T follicular helper cell (primary cell): ENCODE measurements around the gene TUBA4A.
"Not testable (repeated sequence)": the region's sequence is repeated elsewhere in the genome, so short reads cannot be mapped to it uniquely, and the experiment has no call there.

ENCODE experiments used
- DNase-seq: peaks from one replicate; pipeline ENCODE4 v3.0.0-alpha.2; 2020; ENCODE audit warnings: low read depth

The TUBA4A gene

DNA sequence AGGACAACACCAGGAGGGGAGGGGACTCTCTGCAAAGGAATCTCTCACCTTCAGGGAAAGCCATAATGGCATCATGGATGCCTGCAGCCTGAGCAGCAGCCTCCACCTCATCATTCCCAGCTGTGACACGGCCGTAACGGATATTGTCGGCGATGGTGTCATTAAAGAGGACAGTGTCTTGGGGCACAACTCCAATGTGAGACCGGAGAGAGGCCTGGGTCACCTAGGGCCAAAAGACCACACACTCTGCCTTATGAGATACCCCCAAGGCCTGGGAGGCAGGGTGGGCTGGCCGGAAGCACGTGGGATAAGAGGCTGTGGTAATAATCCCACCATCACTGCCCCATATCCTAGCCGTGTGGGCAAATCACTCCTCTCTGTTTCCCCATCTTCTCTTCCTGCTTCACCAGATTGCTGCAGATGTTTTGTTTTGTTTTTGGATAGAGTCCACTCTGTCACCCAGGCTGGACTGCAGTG lies 42.8 kb downstream of the TUBA4A start:
- DNase-seq = no peak

DNA sequence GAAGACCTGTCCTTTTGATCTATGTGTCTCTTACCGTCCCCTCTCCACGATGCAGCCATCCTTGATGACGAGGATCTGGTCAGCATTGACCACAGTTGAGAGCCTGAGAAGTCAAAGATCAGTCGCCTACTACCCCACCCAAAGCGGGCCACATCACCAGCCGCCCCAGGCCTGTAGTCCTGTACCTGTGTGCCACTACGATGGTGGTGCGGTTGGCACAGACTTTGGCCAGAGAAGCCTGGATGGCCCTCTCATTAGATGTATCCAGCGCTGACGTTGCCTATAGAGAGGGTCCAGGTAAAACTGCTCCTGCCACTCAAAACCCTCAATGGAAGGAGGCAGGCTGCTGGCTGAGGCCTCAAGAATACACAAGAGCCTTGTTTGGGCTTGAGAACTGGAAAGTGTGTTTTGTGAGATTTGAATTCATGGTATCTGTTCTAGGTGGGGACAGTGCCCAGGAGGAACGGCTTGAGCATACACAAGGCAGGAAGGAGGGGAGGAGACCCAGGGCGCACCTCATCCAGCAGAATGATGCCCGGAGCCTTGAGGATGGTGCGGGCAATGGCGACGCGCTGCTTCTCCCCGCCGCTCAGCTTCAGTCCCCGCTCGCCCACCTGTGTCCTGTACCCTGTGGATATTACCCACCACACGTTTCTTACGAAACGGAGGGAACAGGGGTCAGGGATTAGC lies 43.4 kb downstream of the TUBA4A start:
- no peak for DNase-seq

DNA sequence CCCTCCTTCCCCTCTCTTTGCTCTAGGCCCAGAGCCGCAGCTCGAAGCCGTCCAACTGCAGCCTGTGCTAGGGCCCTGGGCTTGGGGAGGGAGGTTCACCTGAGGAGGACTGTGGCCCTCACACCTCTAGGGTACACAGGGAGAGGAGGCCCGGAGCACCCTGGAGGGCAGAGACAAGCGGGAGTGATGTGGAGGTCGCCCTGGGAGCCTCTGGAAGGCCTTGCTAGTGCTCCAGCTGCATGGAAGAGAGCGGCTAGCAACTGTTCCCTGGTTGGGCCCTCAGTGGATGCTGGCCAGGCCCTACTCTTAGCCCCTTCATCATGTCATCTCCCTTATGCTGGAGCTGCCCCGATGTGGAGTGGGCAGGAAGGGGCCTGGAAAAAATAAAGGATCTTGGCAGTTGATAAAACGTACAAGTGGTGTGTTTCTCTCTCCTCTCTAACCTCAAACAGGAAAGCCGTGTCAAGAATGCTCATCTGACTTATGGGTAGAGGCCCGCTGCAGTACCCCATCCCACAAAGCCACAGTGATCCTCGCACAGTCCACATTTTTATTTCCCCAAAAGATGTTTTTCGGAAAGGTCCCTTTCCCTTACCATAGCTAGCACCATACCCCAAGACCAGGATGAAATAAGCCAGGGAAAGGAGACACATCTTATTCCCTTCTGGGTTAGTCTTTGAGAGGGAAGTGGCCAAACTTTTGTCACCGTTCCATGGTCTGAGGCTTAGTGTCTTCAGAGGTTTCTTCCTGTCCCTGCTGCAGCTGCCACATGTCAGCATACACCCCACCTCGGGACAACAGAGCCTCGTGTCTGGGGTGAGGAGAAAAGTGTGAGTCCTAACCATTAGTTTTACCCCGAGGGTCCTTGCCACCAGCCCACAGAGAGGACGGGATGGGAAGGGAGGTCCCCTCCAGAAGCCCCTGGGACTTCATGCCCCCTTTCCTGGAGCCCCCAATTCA lies 44.2 kb downstream of the TUBA4A start:
- no peak for DNase-seq

DNA sequence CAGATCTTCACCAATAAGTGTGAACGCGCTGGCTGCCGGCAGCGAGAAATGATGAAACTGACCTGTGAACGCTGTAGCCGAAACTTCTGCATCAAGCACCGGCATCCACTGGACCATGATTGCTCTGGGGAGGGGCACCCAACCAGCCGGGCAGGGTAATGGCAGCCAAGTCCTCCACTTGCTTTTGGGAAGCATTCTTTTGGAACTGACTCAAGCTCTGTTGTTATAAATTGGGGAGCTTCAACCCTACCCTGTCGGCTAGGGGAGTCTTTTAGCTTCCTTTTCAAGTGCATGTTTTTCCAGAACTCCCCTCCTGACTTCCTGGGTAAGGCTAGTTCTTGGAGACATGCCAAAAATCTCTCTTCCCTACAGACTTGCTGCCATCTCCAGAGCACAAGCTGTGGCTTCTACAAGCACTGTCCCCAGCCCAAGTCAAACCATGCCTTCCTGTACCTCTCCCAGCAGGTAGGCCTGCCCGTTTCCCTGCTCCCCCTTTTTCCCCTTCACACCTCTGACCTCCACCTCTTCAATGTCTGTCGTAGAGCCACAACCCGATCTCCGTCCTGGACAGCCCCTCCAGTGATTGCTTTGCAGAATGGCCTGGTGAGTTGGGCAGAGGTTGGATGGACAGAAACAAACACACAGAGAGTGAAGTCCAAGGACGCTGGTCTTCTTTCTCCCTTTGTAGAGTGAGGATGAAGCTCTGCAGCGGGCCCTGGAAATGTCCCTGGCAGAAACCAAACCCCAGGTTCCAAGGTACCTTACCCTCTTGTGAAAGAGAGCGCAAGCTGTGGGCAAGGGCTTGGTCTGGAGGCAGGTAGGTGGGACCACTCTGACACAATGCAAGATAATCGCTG lies 45.6 kb downstream of the TUBA4A start:
- no peak for DNase-seq

DNA sequence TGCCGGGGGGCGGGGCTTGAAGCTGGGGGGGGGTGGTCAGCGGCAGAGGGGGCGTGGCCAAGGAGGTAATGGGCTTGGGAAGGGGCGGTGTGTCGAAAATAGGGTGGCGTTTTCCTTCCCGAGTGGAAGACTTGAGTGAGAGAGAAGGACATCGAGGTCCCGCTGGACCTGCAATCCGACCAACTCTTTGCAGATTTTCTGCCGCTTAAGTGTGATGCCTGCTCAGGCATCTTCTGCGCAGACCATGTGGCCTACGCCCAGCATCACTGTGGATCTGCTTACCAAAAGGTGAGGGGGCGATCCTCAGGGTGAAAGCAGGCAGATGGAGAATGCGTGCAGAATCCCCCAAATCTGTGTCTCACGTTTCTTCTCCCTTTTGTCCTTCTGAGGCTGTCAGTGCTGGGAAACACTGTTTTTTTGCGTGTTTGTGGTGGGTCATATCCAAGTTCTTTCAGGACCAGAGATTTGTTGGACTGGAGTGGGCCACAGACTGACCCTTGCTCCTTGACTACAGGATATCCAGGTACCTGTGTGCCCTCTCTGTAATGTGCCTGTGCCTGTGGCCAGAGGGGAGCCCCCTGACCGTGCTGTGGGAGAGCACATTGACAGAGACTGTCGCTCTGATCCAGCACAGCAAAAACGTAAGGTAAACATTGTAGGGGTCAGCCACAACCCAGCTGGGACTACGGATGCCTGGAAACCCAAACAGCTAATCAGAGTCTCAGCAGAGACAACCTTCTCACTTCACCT lies 46.4 kb downstream of the TUBA4A start:
- DNase-seq = no peak

DNA sequence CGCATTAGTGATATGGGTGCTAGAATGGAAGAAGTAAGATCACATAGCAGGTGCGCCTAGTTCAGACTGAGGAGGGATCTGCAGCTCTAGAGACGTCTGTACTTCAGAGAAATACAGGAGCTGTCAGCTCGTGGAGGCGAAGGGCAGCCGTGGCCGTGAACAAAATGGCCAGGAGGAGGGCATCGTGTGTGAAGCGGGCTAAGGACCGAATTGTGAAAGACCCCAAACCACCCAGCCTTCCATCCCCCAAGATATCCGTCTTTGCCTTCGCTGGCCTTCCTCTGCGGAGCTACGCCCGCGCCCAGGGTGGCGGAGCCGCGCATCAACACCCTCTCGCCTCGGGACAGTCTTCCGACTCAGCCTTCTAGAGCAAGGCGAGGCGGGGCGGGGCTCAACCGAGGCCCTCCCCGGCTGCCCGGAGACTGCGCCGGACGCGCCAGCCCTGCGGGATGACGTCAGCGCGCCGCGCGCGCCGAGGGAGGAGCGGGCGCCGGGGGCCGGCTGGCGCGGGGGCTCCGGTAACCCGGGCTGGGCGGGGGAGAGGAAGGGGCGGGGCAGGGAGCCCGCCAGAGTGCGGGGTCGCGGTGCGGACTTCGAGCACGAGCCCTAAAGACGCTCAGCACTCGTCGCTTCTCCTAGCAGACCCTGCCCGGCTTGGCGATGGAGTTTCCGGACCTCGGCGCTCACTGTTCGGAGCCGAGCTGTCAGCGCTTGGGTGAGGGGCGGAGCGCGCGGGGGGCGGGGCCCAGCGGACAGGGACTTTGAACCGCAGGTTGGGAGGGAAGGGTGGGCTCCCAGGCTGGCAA lies 47.2 kb downstream of the TUBA4A start, which contains the start of gene ZFAND2B:
TSS of gene ZFAND2B (plus strand) at position 455 of the 806 bp plus-strand sequence. CDS start at position 661, 206 bp downstream.
- DNase-seq = peak; percentile 91

DNA sequence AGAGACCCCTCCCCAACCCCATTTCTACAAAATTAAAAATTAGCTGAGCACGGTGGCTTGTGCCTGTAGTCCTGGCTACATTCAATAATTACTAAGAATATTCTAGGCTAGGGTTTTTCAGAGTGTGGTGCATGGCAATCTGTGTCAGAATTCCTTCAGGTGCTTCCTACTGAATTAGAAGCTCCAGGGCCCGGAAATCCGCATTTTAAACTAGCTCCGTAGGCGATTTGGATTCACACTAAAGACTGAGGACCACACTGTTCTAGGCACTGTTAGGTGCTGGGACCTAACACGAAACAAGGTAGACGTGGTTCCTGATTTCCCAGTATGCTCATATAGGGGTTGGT lies 47.8 kb downstream of the TUBA4A start:
- DNase-seq = no peak

DNA sequence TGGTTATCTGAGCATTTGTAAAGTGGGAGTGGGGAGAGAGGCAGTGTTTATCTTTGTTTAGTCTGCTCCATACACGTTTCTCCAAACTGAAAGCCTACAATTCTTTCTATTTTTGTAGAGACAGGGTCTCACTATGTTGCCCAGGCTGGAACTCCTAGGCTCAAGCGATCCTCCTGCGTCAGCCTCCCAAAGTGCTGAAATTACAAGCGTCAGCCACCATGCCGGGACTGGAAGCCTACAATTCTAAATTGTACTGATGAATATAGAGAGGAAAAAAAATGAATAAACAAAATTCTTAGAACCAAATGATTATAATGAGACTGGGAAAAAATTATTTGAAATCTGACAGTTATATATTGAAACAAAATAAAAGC lies 48.6 kb downstream of the TUBA4A start:
- no peak for DNase-seq

DNA sequence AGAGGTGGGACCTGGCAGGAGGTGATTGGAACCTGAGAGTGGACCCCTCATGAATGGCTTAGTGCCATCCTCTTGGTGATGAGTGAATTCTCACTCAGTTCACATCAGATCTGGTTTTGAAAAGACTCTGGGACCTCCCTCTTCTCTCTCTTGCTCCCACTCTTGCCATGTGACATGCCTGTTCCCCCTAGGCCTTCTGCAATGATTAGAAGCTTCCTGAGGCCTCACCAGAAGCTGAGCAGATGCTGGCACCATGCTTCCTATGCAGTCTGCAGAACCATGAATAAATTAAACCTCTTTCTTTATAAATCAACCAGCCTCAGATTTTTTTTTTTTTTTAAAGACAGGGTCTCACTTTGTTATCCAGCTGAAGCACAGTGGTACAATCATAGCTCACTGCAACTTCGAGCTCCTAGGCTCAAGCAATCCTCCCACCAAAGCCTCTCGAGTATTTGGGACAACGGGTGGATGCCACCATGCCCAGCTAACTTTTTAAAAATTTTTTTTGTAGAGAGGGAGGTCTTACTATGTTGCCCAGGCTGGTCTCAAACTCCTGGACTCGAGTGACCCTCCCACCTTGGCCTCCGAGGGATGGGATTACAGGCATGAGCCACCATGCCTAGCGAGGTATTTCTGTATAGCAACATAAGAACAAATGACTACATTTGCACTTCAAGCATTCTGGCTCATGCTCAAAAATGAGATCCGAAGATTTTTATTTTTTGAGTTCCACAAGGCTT lies 49.1 kb downstream of the TUBA4A start:
- no peak for DNase-seq

DNA sequence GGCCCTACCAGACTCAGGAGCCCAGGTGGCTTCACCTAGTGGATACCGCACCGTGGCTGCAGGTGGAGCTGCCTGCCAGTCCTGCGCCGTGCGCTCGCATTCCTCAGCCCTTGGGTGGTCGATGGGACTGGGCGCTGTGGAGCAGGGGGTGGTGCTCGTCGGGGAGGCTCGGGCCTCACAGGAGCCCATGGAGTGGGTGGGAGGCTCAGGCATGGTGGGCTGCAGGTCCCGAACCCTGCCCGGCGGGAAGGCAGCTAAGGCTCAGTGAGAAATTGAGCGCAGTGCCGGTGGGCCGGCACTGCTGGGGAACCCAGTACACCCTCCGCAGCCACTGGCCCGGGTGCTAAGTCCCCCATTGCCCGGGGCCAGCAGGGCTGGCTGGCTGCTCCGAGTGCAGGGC lies 52.4 kb downstream of the TUBA4A start:
- not testable (repeated sequence) for DNase-seq

DNA sequence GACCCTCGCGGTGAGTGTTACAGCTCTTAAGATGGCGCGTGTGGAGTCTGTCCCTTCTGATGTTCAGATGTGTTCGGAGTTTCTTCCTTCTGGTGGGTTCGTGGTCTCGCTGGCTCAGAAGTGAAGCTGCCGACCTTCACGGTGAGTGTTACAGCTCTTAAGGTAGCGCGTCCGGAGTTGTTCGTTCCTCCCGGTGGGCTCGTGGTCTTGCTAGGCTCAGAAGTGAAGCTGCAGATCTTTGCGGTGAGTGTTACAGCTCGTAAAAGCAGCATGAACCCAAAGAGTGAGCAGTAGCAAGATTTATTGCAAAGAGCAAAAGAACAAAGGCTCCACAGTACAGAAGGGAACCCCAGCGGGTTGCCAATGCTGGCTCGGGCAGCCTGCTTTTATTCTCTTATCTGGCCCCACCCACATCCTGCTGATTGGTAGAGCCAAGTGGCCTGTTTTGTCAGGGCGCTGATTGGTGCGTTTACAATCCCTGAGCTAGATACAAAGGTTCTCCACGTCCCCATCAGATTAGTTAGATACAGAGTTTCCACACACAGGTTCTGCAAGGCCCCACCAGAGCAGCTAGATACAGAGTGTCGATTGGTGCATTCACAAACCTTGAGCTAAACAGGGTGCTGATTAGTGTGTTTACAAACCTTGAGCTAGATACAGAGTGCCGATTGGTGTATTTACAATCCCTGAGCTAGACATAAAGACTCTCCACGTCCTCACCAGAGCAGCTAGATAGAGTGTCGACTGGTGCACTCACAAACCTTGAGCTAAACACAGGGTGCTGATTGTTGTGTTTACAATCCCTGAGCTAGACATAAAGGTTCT lies 53.0 kb downstream of the TUBA4A start:
- not testable (repeated sequence) for DNase-seq
